ENCODE results near the gene CPLANE2. TPM values are rescaled to one million over a fixed set of nuclear protein-coding genes. Genes with fewer than 3 reads are reported as not detected.
"Not testable (repeated sequence)": the region's sequence is repeated elsewhere in the genome, so short reads cannot be mapped to it uniquely, and the experiment has no call there.

CPLANE2 gene
- 1 to 10 TPM; 1.2 to 3.8 (median 1.8) TPM for polyA plus RNA-seq

- peaks cover 21 to 29% of the 10 kb centered on the region in 2 donors for H3K4me1 Mint-ChIP-seq
- peak within 1 kb of the TSS; percentile 88 to 93 (median 92) for H3K4me3 Mint-ChIP-seq
- H3K36me3 Mint-ChIP-seq: no peaks in the 10 kb centered on the region
- peak within 1 kb of the TSS; percentile 88 to 98 (median 96) for H3K27ac Mint-ChIP-seq
- DNase-seq: peak; percentile 97
- no peaks in the 10 kb centered on the region for H3K9me3 Mint-ChIP-seq
- H3K27me3 Mint-ChIP-seq (ENCODE audit: low read depth in 3 of 3): peaks cover 10 to 17% (median 15%) of the 10 kb centered on the region in 3 donors
Observed at GRCh38 chr1:16236511-16237342, at the start of gene CPLANE2. Gene CPLANE2 (minus strand): TSS chr1:16237183. CDS start chr1:16236742, 441 bp downstream.

GRCh38 chr1:16286122-16286521 is 49.1 kb upstream of the CPLANE2 start:
- Mint-ChIP-seq H3K9me3 (no peaks in the 10 kb centered on the region), H3K27ac (no peak overlapping the region), H3K4me3 (no peak overlapping the region), H3K36me3 (peaks cover 0 to 7% (median 7%) of the 10 kb centered on the region in 3 donors), H3K4me1 (peaks cover 9 to 23% of the 10 kb centered on the region in 2 donors), H3K27me3 (ENCODE audit: low read depth in 3 of 3) (no peaks in the 10 kb centered on the region)
- no peak for DNase-seq

- Mint-ChIP-seq H3K27me3 (ENCODE audit: low read depth in 3 of 3) (no peaks in the 10 kb centered on the region), H3K4me3 (no peak overlapping the region), H3K4me1 (peaks cover 9 to 14% of the 10 kb centered on the region in 2 donors), H3K9me3 (no peaks in the 10 kb centered on the region), H3K27ac (no peak overlapping the region), H3K36me3 (peaks cover 0 to 4% (median 0%) of the 10 kb centered on the region in 3 donors)
- no peak for DNase-seq
Observed at GRCh38 chr1:16281765-16282164, 44.8 kb upstream of the CPLANE2 start.

- Mint-ChIP-seq H3K4me1 (peaks cover 8 to 20% of the 10 kb centered on the region in 2 donors), H3K4me3 (no peak overlapping the region), H3K27me3 (ENCODE audit: low read depth in 3 of 3) (no peaks in the 10 kb centered on the region), H3K27ac (peak overlapping the region in 2 of 6 donors; percentile 37 to 53), H3K36me3 (peaks cover 0 to 4% (median 0%) of the 10 kb centered on the region in 3 donors), H3K9me3 (no peaks in the 10 kb centered on the region)
- DNase-seq: no peak
Observed at GRCh38 chr1:16279186-16279585, 42.2 kb upstream of the CPLANE2 start.

GRCh38 chr1:16276302-16277030 is 39.5 kb upstream of the CPLANE2 start:
- H3K27me3 Mint-ChIP-seq (ENCODE audit: low read depth in 3 of 3): no peaks in the 10 kb centered on the region
- no peak overlapping the region for H3K4me3 Mint-ChIP-seq
- H3K27ac Mint-ChIP-seq: peak overlapping the region in 1 of 6 donors; percentile 16

GRCh38 chr1:16275591-16275990 is 38.6 kb upstream of the CPLANE2 start:
- H3K9me3 Mint-ChIP-seq: no peaks in the 10 kb centered on the region

More at GRCh38 chr1:16276302-16277030, 39.5 kb upstream of the CPLANE2 start:
- no peak for DNase-seq
- no peaks in the 10 kb centered on the region for H3K36me3 Mint-ChIP-seq
- no peaks in the 10 kb centered on the region for H3K9me3 Mint-ChIP-seq
- peaks cover 7 to 25% of the 10 kb centered on the region in 2 donors for H3K4me1 Mint-ChIP-seq

GRCh38 chr1:16267690-16268180 is 30.8 kb upstream of the CPLANE2 start:
- no peak for DNase-seq
- Mint-ChIP-seq H3K36me3 (no peaks in the 10 kb centered on the region), H3K27me3 (ENCODE audit: low read depth in 3 of 3) (no peaks in the 10 kb centered on the region), H3K9me3 (no peaks in the 10 kb centered on the region), H3K27ac (peak overlapping the region in 1 of 6 donors; percentile 27), H3K4me3 (no peak overlapping the region), H3K4me1 (peaks cover 20 to 35% of the 10 kb centered on the region in 2 donors)

More at GRCh38 chr1:16275591-16275990, 38.6 kb upstream of the CPLANE2 start:
- Mint-ChIP-seq H3K27ac (peak overlapping the region in 1 of 6 donors; percentile 11), H3K36me3 (no peaks in the 10 kb centered on the region), H3K4me1 (peaks cover 12 to 30% of the 10 kb centered on the region in 2 donors), H3K27me3 (ENCODE audit: low read depth in 3 of 3) (no peaks in the 10 kb centered on the region), H3K4me3 (no peak overlapping the region)
- no peak for DNase-seq

GRCh38 chr1:16266411-16267118 is 29.6 kb upstream of the CPLANE2 start:
- no peaks in the 10 kb centered on the region for H3K9me3 Mint-ChIP-seq
- H3K27ac Mint-ChIP-seq: peak overlapping the region in 2 of 6 donors; percentile 4 to 12
- H3K36me3 Mint-ChIP-seq: no peaks in the 10 kb centered on the region
- peaks cover 20 to 35% of the 10 kb centered on the region in 2 donors for H3K4me1 Mint-ChIP-seq
- no peak for DNase-seq
- H3K27me3 Mint-ChIP-seq (ENCODE audit: low read depth in 3 of 3): no peaks in the 10 kb centered on the region
- no peak overlapping the region for H3K4me3 Mint-ChIP-seq

GRCh38 chr1:16262067-16262466 is 25.1 kb upstream of the CPLANE2 start:
- H3K4me3 Mint-ChIP-seq: no peak overlapping the region

GRCh38 chr1:16260814-16261213 is 23.8 kb upstream of the CPLANE2 start:
- Mint-ChIP-seq H3K27ac (no peak overlapping the region), H3K4me3 (no peak overlapping the region), H3K4me1 (peaks cover 2 to 4% of the 10 kb centered on the region in 2 donors), H3K9me3 (no peaks in the 10 kb centered on the region), H3K27me3 (ENCODE audit: low read depth in 3 of 3) (no peaks in the 10 kb centered on the region), H3K36me3 (peaks cover 0 to 5% (median 0%) of the 10 kb centered on the region in 3 donors)
- no peak for DNase-seq

More at GRCh38 chr1:16262067-16262466, 25.1 kb upstream of the CPLANE2 start:
- Mint-ChIP-seq H3K36me3 (peaks cover 0 to 1% (median 0%) of the 10 kb centered on the region in 3 donors), H3K27me3 (ENCODE audit: low read depth in 3 of 3) (no peaks in the 10 kb centered on the region), H3K27ac (no peak overlapping the region), H3K9me3 (no peaks in the 10 kb centered on the region), H3K4me1 (peaks cover 8 to 14% of the 10 kb centered on the region in 2 donors)
- DNase-seq: no peak

- H3K36me3 Mint-ChIP-seq: peaks cover 3 to 20% (median 5%) of the 10 kb centered on the region in 3 donors
- H3K27me3 Mint-ChIP-seq (ENCODE audit: low read depth in 3 of 3): no peaks in the 10 kb centered on the region
- DNase-seq: no peak
- peak overlapping the region in 1 of 6 donors; percentile 40 for H3K27ac Mint-ChIP-seq
- no peaks in the 10 kb centered on the region for H3K9me3 Mint-ChIP-seq
- no peaks in the 10 kb centered on the region for H3K4me1 Mint-ChIP-seq
- no peak overlapping the region for H3K4me3 Mint-ChIP-seq
Observed at GRCh38 chr1:16258591-16259135, 21.7 kb upstream of the CPLANE2 start.

GRCh38 chr1:16257968-16258367 is 21.0 kb upstream of the CPLANE2 start:
- no peak overlapping the region for H3K4me3 Mint-ChIP-seq
- no peaks in the 10 kb centered on the region for H3K9me3 Mint-ChIP-seq
- no peak overlapping the region for H3K27ac Mint-ChIP-seq
- peaks cover 3 to 20% (median 5%) of the 10 kb centered on the region in 3 donors for H3K36me3 Mint-ChIP-seq
- DNase-seq: no peak
- no peaks in the 10 kb centered on the region for H3K4me1 Mint-ChIP-seq
- no peaks in the 10 kb centered on the region for H3K27me3 Mint-ChIP-seq (ENCODE audit: low read depth in 3 of 3)

- not testable (repeated sequence) for H3K4me1 Mint-ChIP-seq; DNase-seq; H3K27me3 Mint-ChIP-seq (ENCODE audit: low read depth in 3 of 3); H3K27ac Mint-ChIP-seq; H3K4me3 Mint-ChIP-seq; H3K9me3 Mint-ChIP-seq
- H3K36me3 Mint-ChIP-seq: peaks cover 3 to 23% (median 5%) of the 10 kb centered on the region in 3 donors
Observed at GRCh38 chr1:16257556-16257955, 20.6 kb upstream of the CPLANE2 start.
